Endothelial cell of umbilical vein (primary cell): ENCODE results near the gene CLRN1.

ENCODE experiments used
- CTCF ChIP-seq, 2 donors: IDR thresholded peaks; 1 replicate in 1 of 2; 2 replicates in 1 of 2; pipeline ENCODE4 v1.5.1; 2011; ENCODE audit warnings: low read length in 2 of 2, mild to moderate bottlenecking in 2 of 2, moderate library complexity in 2 of 2, control low read depth in 1 of 2, inconsistent platforms in 1 of 2, low read depth in 1 of 2; ENCODE audit not compliant: insufficient read depth in 1 of 2; ENCODE audit errors: extremely low read depth in 1 of 2
- EZH2 ChIP-seq: IDR thresholded peaks from 2 replicates; pipeline ENCODE4 v1.6.1; 2012; ENCODE audit warnings: borderline replicate concordance, low read depth, mild to moderate bottlenecking, moderate library complexity, low read length, inconsistent platforms; ENCODE audit not compliant: severe bottlenecking
- FOS ChIP-seq: IDR thresholded peaks from 2 replicates; pipeline ENCODE4 v1.6.1; 2011; ENCODE audit warnings: mild to moderate bottlenecking, low read length, moderate library complexity, borderline replicate concordance; ENCODE audit not compliant: insufficient read depth
- GATA2 ChIP-seq: IDR thresholded peaks from 2 replicates; pipeline ENCODE4 v1.7.0; 2011; ENCODE audit warnings: low read depth, mild to moderate bottlenecking, moderate library complexity, mixed read lengths, low read length; ENCODE audit not compliant: insufficient read length, insufficient read depth
- JUN ChIP-seq: IDR thresholded peaks from 2 replicates; pipeline ENCODE4 v1.6.1; 2011; ENCODE audit warnings: borderline replicate concordance, low read depth; ENCODE audit not compliant: insufficient read length, insufficient read depth
- MAX ChIP-seq: IDR thresholded peaks from 2 replicates; pipeline ENCODE4 v1.6.1; 2011; ENCODE audit not compliant: insufficient read depth, insufficient read length
- MYC ChIP-seq: IDR thresholded peaks from one replicate; pipeline ENCODE4 v1.6.1; 2011; ENCODE audit warnings: mild to moderate bottlenecking, low read depth, low read length
- POLR2A ChIP-seq: IDR thresholded peaks from 2 replicates; pipeline ENCODE4 v1.6.1; 2012; ENCODE audit warnings: low read depth, mild to moderate bottlenecking, control low read depth, low read length
- POLR2AphosphoS5 ChIP-seq: IDR thresholded peaks from 2 replicates; pipeline ENCODE4 v1.6.1; 2012; ENCODE audit warnings: low read depth, mild to moderate bottlenecking, control low read depth, low read length, moderate library complexity; ENCODE audit not compliant: insufficient read depth

GRCh38 chr3:150917951-150918350 is 54.6 kb downstream of the CLRN1 start:
- no peak for TF ChIP-seq MAX
- no peak for TF ChIP-seq CTCF (IDR thresholded peaks at IDR 0.05; ENCODE audit: extremely low read depth in 1 of 2, insufficient read depth in 1 of 2, low read depth in 1 of 2, low read length in 2 of 2)
- TF ChIP-seq POLR2AphosphoS5, result no peak
- no peak for TF ChIP-seq POLR2A
- no peak for TF ChIP-seq EZH2
- no peak for TF ChIP-seq MYC
- no peak for TF ChIP-seq FOS
- TF ChIP-seq JUN, result no peak
- no peak for TF ChIP-seq GATA2
